NCI-H446 treated with DMSO at 0.1 percent for 48 hours (cell line): Measurements from ENCODE around the gene FOXP4.

Source experiments
- DNase-seq: peaks from one replicate; lab custom pipeline; 2025; lab: John Stamatoyannopoulos, UW

FOXP4 gene

DNA sequence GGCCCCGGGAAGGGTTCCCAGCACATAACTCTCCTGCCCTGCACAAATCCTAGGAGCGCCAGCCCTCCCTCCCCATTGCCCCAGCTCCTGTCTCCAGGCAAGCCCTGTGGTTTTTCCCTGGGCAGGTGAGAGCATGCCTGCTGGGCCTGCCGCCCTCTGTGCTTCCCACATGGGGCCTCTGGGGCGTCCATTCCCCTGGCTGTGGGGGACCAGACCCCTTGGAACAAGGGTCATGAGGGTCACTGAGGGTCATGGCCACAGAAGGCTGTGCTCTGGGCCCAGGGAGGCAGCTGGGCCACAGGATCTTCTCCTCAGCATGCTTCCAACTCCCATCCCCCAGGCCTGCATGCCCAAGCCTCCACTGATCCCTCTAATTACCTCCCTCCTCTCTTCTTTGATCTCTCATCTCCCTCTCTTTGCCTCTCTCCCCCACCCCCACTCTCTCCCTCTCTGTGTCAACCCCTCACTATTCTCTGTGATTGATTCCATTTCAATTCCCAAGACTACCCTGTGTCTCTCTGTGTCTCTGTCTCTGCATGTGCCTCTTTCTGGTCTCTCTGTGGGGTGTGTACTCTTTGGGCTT is 98.2 kb downstream of the FOXP4 start:
- DNase-seq, result no peak

DNA sequence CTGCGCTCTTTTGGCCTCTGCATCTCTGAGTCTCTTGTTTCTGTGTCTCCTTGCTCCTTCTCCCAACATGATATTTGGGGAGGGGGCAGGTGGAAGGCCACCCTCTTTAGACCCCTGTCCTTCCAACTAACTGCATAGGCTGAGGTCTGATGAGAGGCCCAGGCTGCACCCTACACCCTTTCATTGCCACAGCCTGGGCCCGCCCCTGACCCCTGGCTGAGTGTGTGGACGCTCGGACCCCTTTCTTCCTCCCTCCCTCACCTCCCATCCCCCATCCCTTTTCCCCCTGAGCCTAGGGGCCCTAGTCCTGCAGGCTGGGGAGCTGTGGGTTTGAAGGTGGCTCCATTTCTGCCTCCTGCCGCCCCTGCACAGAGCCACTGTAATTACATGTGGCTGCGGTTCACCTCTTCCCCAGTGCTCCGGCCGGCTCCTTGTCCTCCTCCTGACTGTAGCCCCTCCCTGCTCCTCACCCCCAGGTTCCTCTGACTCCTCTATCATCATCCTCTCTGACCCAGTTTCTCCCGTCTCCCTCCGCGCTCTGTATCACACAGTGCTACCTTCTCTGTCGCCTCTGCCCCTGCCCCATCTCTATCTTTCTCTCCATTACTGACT is 98.9 kb downstream of the FOXP4 start:
- DNase-seq, result no peak

DNA sequence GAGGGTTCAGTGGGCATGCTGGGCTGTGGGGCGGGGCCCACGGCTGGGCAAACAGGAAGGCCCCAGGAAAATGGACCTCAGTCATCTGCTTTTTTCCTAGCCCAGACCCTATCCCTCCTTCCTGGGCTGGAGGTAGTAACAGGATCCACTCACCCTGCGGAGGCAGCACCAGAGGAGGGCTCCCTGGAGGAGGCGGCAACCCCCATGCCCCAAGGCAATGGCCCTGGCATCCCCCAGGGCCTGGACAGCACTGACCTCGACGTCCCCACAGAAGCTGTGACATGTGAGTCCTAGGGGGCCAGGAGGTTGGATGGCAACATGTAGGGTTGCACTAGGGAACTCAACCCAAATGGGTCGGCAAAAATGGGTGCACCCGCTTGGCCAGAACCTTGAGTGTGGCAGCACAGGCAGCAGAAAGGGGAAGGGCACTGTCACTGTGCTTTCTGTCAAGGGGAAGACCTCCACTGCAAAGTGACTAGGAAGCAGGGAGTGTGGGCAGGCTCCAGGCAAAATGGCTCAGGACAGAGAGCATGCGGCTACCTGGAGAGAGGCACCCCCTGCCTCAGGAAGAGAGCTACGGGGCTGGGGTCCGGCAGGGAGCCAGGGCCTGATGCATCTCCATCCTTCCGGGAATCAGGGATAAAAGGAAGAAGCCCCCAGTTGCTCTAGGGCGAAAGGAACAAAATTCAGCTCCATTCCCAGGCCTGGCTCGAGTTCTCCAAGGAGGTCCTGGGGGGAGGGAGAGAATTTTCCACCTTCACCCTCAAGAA is 100.0 kb downstream of the FOXP4 start:
- no peak for DNase-seq

DNA sequence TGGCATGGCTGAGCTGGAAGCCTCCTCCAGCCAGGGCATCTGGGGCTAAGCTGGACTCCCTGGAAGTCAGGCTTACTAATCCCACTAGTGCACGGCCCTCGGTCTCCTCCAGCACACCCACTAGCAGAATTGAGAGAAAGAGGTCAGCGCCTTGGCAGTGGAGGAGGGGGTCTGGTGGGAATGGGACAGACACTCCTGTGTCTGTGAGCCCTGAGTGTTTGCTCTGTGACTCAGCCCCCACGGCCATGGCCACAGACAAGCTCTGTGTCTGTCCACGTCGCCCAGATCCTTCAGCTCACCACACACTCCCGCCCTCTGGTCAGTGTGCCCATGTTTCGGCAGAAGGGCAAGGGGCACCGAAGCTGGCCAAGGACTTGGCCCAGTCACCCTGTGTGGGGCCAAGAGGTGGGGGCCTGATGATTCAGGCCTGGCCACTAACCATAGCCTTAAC is 100.9 kb downstream of the FOXP4 start:
- DNase-seq, result no peak

DNA sequence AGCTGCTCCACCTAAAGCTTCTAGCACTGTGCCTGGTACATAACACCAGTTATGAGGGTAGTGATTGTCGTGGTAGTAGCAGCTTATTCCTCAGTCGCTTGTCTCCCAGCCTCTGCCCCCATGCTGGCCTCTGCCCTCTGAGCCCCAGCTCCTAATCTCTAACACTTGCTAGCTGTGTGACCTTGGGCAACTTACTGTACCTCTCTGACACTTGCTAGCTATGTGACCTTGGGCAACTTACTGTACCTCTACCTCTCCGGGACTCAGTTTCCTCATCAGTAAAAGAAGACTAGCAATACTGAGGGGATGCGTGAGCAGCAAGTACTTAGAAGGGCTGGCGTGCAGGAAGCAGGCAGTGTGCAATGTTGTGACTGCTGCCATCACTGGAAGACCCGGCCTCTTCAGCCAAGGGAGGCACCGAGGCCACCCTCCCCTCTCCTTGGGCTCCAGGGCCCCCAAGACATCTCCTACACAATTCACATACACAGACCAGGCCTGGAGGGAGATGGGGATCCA is 101.9 kb downstream of the FOXP4 start:
- DNase-seq, result no peak

DNA sequence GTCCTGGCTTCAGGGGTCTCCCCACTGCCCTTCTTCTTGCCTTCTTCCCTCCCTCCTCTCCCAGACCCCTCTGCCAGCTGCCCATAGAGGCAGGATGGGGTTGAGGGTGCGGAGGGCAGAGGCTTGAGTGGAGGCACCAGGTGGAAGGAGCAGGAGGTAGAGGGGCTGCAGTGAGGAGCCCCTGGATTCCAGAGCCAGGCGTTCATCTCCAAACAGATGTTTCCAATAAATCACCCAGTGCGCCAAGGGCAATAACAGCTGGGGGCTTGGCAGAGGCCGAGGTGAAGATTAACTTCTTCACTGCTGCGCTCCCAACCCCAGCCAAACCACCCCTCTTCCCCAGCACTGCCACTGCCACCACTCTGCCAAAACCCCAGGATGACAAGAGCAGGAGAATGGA is 102.7 kb downstream of the FOXP4 start:
- DNase-seq, result no peak

DNA sequence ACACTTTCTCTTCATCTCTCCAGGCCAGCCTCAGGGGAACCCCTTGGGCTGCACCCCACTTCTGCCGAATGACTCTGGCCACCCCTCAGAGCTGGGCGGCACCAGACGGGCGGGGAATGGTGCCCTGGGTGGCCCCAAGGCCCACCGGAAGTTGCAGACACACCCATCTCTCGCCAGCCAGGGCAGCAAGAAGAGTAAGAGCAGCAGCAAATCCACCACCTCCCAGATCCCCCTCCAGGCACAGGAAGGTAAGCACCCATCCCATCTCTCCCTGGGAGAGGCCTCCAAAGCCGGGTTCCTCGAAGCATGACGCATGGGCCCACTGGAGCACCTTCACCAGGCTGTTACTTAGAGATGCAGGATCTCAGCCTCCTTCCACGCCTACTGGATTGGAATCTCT is 103.4 kb downstream of the FOXP4 start:
- DNase-seq, result no peak

DNA sequence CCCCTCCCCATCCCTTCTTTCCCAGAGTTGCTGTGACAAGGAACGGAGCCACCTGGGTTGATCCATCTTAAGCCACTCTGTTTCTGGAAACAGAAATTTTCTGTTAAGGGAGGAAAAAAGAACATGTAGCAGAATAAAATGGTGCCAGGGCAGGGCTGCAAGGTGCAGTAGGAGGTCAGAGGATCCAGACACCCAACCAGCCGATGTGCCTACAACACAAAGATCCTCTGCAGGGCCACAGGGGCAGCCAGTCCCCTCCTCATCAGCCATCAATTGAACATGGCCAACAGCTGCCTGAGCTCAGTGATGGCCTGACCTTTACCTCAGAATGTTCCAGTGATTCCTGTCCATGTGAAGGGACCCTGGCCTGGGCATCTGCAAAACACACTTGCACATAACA is 103.9 kb downstream of the FOXP4 start:
- DNase-seq, result no peak

DNA sequence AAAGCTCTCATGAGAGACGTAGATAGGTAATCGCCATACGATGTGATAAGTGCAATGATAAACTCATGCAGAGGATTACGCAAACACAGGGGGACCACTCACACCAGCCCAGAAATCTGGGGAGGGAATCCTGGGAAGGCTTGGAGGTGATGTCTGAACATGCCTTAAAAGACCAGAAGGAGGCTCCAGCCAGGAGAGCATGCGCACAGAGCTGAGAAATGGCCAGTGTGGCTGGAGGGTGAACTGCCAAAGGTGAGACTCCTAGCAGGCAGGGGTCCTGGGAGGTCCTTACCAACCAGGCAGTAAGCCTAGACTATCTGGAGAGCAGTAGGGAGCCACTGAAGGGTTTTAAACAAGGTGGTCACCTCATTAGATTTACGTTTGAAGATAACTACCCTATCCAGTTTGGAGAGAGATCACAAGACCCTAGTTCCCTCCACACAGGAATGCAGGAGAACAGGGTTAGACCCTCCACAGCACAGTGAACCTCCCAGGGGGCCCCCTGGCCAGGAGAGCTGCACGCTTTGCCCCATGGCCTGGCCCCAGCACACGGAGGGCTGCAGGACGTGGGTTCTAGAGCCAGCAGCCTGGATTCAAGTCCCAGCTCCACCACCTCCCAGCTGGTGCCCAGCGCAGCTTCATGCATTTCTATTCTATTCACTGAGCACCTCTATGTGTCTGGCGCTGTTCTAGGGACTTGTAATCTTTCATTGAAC is 105.2 kb downstream of the FOXP4 start:
- no peak for DNase-seq
